GM12874 (cell line): ENCODE measurements around the gene MEF2C.
A peak's percentile ranks its signal among the peaks of the same experiment; 100 is the strongest.

Experiments used
- TF ChIP-seq, protein P1 (sequence below): IDR thresholded peaks from 2 replicates; pipeline ENCODE4 v1.5.1; 2011; ENCODE audit warnings: low read depth, mild to moderate bottlenecking, control low read depth, low read length, moderate library complexity; ENCODE audit not compliant: insufficient read depth

MEF2C gene

GRCh38 chr5:88729084-88729828, 153.7 kb downstream of the MEF2C start:
- TF ChIP-seq, protein P1, sequence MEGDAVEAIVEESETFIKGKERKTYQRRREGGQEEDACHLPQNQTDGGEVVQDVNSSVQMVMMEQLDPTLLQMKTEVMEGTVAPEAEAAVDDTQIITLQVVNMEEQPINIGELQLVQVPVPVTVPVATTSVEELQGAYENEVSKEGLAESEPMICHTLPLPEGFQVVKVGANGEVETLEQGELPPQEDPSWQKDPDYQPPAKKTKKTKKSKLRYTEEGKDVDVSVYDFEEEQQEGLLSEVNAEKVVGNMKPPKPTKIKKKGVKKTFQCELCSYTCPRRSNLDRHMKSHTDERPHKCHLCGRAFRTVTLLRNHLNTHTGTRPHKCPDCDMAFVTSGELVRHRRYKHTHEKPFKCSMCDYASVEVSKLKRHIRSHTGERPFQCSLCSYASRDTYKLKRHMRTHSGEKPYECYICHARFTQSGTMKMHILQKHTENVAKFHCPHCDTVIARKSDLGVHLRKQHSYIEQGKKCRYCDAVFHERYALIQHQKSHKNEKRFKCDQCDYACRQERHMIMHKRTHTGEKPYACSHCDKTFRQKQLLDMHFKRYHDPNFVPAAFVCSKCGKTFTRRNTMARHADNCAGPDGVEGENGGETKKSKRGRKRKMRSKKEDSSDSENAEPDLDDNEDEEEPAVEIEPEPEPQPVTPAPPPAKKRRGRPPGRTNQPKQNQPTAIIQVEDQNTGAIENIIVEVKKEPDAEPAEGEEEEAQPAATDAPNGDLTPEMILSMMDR: peak; percentile 37; the same call in 1 of the 2 replicates

DNA sequence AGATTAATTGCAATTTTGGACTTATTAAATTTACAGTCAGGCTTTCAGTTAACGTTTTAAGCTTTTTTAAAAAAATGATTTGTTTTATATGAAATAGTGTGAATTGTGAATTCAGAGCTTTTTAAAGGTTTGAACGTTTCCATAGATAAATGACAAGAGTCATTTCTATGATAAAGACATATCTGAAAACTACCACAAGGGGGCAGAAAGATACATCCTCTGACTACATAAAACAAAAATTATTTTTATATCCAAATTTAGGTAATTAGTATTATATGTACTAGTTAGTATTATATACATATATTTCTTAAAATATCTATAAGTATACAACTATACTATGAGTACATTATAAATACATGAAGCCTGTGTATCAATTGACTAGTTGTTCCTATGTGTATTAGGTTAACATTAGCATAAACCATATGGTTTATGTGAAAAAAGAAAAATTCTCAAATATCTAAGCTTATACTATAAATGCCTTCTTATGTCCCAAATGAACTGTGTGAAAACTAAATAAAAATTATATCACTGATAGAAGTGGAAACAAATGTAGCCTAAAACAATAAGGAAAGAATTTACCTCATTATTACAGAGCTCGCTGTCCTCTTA, 155.2 kb downstream of the MEF2C start:
- TF ChIP-seq, protein P1: no peak

- TF ChIP-seq, protein P1: no peak
These were observed 157.5 kb downstream of the MEF2C start for GRCh38 chr5:88725454-88725853.

- TF ChIP-seq, protein P1: no peak
These were observed 158.8 kb downstream of the MEF2C start for GRCh38 chr5:88724201-88724600.

DNA sequence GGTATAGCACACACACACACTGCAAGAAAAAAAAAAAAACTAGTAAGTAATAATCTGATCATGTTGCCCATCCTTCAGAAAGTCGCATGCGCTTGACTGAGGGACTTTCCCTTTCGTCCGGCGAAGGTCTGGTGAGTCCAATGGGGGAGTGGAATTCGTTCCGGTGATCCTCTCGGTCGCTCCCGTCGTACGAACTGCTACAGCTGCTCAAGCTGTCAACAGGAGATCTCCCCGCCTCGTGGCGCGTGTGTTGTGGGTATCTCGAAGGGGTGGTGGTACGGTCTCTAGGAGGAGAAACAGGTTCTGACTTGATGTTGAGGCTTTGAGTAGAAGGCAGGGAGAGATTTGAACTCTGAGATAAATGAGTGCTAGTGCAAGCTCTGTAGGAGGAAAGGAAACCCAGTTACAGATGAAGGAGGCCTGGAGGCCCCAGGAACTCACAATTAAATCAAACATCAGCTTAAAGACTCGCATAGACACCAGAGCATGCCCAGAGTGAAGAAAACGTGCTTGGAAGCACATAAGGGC, 160.4 kb downstream of the MEF2C start:
- TF ChIP-seq, protein P1: no peak

GRCh38 chr5:88719434-88719833, 163.6 kb downstream of the MEF2C start:
- TF ChIP-seq, protein P1: no peak

DNA sequence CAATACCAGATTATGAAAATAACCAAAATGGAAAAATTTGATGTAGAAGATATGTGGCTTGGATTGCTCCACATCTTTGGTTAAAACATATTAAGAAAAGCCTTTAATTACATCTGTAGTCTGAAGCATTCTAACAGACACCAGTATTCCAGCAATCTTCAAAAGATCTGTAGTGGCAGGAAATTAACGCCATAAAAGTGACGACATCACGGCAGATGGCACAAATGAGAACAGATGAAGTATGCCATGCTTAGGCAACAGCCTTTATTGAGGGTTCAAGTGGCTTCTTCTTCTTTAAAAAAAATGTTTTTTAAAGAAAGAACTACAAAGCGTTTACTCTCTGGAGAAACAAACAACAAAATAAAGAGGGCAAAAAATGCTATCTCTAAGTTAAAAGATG, 164.2 kb downstream of the MEF2C start:
- TF ChIP-seq, protein P1: no peak
